Lung (tissue), 12 donors: Measurements from ENCODE around the gene BLOC1S4. TPM values are rescaled to one million over a fixed set of nuclear protein-coding genes. Genes with fewer than 3 reads are reported as not detected.

Experiments
- ATAC-seq: fragments of 200-7000 bp; cut with Tn5 transposase; one replicate; pipeline ENCODE4 v1.9.1; 2020; ENCODE audit warnings: moderate number of reproducible peaks; ENCODE audit not compliant: insufficient read depth, low FRiP score
- DNase-seq, 3 donors: peaks; one replicate each; pipeline ENCODE4 v3.0.0-alpha.2; 2013 to 2017
- H3K27ac ChIP-seq, 2 donors: one replicate each; pipeline ENCODE4 v1.5.1; 2013; ENCODE audit warnings: mild to moderate bottlenecking in 2 of 2, moderate library complexity in 2 of 2, control low read depth in 1 of 2, inconsistent platforms in 1 of 2, low read depth in 1 of 2, low read length in 1 of 2
- H3K27me3 ChIP-seq, 3 donors: one replicate each; pipeline ENCODE4 v1.5.1; 2013; ENCODE audit warnings: low read length in 2 of 3; ENCODE audit not compliant: control insufficient read depth in 3 of 3, insufficient read depth in 3 of 3
- H3K36me3 ChIP-seq, 4 donors: one replicate each; pipeline ENCODE4 v1.5.1; 2013; ENCODE audit warnings: low read length in 4 of 4, mild to moderate bottlenecking in 1 of 4, moderate library complexity in 1 of 4; ENCODE audit not compliant: control insufficient read depth in 4 of 4, insufficient read depth in 4 of 4
- H3K4me1 ChIP-seq, 5 donors: one replicate each; pipeline ENCODE4 v1.5.1; 2013; ENCODE audit warnings: low read length in 5 of 5, mild to moderate bottlenecking in 2 of 5, moderate library complexity in 1 of 5; ENCODE audit not compliant: control insufficient read depth in 5 of 5, insufficient read depth in 5 of 5
- H3K4me3 ChIP-seq: one replicate; pipeline ENCODE4 v1.5.1; 2013; ENCODE audit warnings: mild to moderate bottlenecking, control low read depth, moderate library complexity
- H3K9ac ChIP-seq, 2 donors: one replicate each; pipeline ENCODE4 v1.5.1; 2013; ENCODE audit warnings: low read length in 2 of 2, control low read depth in 1 of 2; ENCODE audit not compliant: insufficient read depth in 1 of 2
- H3K9me3 ChIP-seq, 4 donors: one replicate each; pipeline ENCODE4 v1.5.1; 2013; ENCODE audit warnings: low read length in 3 of 4, mild to moderate bottlenecking in 1 of 4, moderate library complexity in 1 of 4; ENCODE audit not compliant: control insufficient read depth in 4 of 4, insufficient read depth in 3 of 4
- WGBS, 2 donors: extraction: QIAGEN DNeasy Blood & Tissue Kit; methylation state at CpG; one replicate each; pipeline ENCODE4 v1.1.7; 2013; 5-methylcytosine and 5-hydroxymethylcytosine counted together
- polyA plus RNA-seq, 2 donors: library from polyadenylated mRNA; stranded (reverse); fragments of 200-250 nt; gene quantifications; one replicate each; pipeline ENCODE4 v1.2.1, GENCODE V29; 2013
- total RNA-seq, 2 donors: library from RNA; depleted of rRNA in 1 of 2; stranded (reverse); fragments of >200 nt in 1 of 2; gene quantifications; one replicate each; pipeline ENCODE4 v1.2.1, GENCODE V29; 2014 to 2021
- TF ChIP-seq, protein P1 (sequence below): IDR thresholded peaks from 2 replicates; pipeline ENCODE4 v1.5.1; 2012; ENCODE audit warnings: mild to moderate bottlenecking; ENCODE audit errors: control extremely low read depth, extremely low read depth
- donor health status: control.
- donor health status: control.
- donor health status: Bipolar disorder and iron deficiency.
- donor health status: healthy.
- donor health status: DM: yes; HTN: yes; CAD: no.

The BLOC1S4 gene
- total and polyA plus RNA-seq, 4 donors = 8.0 to 15.2 (median 11.6) TPM

DNA sequence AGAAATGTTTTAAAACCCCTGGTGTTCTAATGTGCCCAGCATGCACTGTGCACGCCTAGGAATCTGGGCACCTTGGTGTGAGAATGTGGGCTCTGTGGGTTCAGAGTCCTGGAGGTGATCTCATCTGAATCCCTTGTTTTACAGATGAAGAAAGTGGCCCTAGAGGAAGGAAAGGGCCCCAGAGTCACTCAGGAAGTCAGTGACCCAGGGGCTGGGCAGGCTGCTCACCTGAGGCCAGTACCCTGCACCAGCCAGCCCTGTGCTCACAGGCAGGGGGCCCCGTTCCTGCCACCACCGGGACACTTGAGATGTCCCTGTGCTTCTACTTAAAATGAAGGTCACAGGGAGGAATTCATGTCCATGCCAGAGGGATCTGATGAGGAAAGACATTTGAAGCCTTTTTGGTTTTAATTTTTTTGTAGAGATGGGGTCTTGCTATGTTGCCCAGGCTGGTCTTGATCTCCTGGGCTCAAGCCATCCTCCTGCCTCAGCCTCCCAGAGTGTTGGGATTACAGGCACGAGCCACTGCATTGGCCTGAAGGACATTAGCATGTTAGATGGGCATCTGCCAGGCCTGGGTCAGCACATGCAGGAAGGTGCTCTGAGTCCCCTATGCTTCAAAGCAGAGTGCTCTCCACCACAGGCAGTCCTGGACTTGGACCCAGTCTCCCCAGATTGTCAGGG, 29.7 kb upstream of the BLOC1S4 start:
- H3K27ac ChIP-seq = no peak overlapping the region
- H3K36me3 ChIP-seq = no peaks in the 10 kb centered on the region
- peaks cover 0 to 9% (median 6%) of the 10 kb centered on the region in 5 donors for H3K4me1 ChIP-seq
- H3K9ac ChIP-seq = no peak overlapping the region
- TF ChIP-seq, protein P1, sequence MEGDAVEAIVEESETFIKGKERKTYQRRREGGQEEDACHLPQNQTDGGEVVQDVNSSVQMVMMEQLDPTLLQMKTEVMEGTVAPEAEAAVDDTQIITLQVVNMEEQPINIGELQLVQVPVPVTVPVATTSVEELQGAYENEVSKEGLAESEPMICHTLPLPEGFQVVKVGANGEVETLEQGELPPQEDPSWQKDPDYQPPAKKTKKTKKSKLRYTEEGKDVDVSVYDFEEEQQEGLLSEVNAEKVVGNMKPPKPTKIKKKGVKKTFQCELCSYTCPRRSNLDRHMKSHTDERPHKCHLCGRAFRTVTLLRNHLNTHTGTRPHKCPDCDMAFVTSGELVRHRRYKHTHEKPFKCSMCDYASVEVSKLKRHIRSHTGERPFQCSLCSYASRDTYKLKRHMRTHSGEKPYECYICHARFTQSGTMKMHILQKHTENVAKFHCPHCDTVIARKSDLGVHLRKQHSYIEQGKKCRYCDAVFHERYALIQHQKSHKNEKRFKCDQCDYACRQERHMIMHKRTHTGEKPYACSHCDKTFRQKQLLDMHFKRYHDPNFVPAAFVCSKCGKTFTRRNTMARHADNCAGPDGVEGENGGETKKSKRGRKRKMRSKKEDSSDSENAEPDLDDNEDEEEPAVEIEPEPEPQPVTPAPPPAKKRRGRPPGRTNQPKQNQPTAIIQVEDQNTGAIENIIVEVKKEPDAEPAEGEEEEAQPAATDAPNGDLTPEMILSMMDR = no peak
- no peaks in the 10 kb centered on the region for H3K27me3 ChIP-seq
- 61 to 72% methylated on average over 4 of the region's 4 CpGs for WGBS, 2 donors
- ATAC-seq (no peak), DNase-seq (no peak)
- no peaks in the 10 kb centered on the region for H3K9me3 ChIP-seq
- H3K4me3 ChIP-seq = no peak overlapping the region

DNA sequence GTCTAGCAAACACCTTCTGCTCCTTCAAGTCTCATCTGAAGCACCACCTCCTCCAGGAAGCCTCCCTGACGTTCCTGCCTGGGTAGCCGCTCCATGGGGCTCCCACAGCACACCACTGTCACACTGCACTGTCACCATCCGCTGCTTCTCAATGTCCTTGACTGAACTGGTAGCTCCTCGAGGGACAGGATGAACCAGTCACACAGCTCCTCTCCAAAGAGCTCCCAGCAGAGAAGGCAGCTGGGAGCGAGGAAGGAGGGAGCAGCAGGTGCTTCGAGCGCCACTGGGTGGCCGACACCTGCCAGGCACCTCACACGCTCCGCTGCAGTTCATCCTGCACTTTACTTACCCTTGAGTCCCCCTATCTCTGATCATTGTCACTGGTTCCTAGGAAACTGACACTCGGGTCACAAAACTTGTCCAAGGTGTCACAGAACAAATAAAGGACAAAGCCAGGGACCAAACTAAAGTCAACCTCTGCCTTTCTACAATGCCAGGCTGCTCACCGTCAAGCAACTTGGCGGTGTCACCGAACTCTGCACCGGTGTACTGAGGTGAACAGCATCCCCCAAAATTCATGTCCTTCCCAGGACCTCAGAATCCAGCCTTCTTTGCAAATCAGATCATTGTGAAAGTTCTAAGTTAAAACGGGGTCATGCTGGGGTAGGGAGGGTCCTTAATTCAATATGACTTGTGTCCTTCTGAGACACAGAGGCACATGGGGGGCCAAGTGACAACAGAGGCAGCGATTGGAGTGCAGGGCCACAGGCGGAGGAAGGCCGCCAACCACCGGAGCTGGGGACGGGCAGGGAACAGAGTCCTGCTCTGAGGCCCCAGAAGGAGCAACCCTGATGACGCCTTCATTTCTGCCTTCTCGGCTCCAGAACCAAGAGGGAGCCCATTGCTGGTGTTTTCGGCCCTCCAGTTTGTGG, 27.8 kb upstream of the BLOC1S4 start:
- ATAC-seq = no peak
- H3K9ac ChIP-seq = no peak overlapping the region
- 83% methylated on average over 24 of the region's 24 CpGs for WGBS, 2 donors
- H3K4me1 ChIP-seq = peaks cover 0 to 20% (median 6%) of the 10 kb centered on the region in 5 donors
- no peaks in the 10 kb centered on the region for H3K27me3 ChIP-seq
- DNase-seq = peak in 1 of 3 donors; percentile 32
- H3K4me3 ChIP-seq = no peak overlapping the region
- H3K27ac ChIP-seq = peak overlapping the region in 1 of 2 donors; percentile 84
- no peaks in the 10 kb centered on the region for H3K9me3 ChIP-seq
- TF ChIP-seq, protein P1 = no peak
- no peaks in the 10 kb centered on the region for H3K36me3 ChIP-seq

DNA sequence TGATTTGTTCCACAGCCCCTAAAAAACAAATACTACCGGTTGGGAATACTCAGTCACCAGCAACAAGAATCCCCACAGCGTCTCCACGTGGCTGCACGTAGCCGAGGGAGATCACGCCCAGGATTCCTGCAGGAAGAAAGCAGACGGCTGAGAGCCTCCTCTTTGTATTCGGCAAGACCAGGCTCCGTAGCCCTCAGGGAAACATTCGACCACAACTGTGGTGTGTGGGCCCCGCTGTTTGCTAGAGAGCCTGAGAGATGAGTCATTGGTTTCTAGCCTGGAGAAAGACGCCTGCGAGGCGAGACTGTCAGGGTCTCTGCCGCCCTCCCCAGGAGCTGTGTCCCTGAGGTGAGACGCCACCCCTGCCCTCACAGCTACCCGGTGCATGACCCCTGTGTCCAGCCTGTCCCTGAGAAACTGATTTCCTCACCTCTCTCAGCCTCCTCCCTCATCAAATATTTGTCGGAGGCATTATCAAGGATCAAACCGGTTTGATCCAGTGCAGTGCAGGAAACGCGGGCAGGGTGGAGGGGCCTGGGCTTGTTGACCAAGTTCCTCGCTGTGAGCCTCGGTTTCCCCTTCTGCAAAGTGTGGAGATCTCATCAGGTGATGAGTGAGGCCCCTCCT, 27.0 kb upstream of the BLOC1S4 start:
- Histone ChIP-seq H3K36me3 (no peaks in the 10 kb centered on the region), H3K9ac (no peak overlapping the region), H3K4me3 (no peak overlapping the region), H3K4me1 (peaks cover 0 to 26% (median 13%) of the 10 kb centered on the region in 5 donors), H3K9me3 (no peaks in the 10 kb centered on the region), H3K27ac (peak overlapping the region in 1 of 2 donors; percentile 84), H3K27me3 (no peaks in the 10 kb centered on the region)
- DNase-seq = peak; percentile 34 to 58 (median 49)
- 15 to 28% methylated on average over 23 of the region's 23 CpGs for WGBS, 2 donors
- TF ChIP-seq, protein P1 = no peak
- peak; percentile 41 for ATAC-seq
